ENCODE results near the gene MVB12B.

GRCh38 chr9:126411225-126411947, 84.8 kb downstream of the MVB12B start:
- TF ChIP-seq POLR2A (IDR thresholded peaks at IDR 0.05; ENCODE audit: low read length) = no peak
- no peak for TF ChIP-seq GATA1 (IDR thresholded peaks at IDR 0.05; ENCODE audit: low read depth, low read length)

Measured in erythroblast (primary cell).